ENCODE data around the gene USPL1. TPM values are rescaled to one million over a fixed set of nuclear protein-coding genes. Genes with fewer than 3 reads are reported as not detected.

The USPL1 gene
- polyA plus RNA-seq, 1 donor from 2014 or later, result 60.1 TPM

DNA sequence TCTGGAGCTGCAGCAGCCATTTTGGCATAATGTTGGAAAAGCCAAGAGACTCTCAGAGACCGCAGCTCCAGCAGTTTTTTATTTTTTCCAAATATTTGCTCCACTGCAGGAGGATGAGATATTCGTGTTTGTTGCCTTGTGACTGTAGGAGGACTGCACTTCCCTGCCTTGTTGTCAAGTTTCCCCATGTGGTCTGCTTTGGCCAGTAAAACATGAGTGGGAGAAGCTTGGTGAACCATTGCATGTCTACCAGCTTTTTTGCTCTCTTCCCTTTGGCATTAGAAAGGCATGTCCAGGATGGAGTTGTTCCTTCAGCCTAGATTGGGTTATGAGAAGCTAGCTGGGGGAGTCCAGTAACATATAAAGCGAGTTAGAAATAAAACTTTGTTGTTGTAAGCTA lies 69.9 kb downstream of the USPL1 start:
- Histone ChIP-seq H3K27me3 (ENCODE audit: insufficient read depth, low read depth, low read length) (no peaks in the 10 kb centered on the region), H3K9me2 (ENCODE audit: insufficient read depth, low read length) (no peaks in the 10 kb centered on the region), H3K4me3 (ENCODE audit: low read length) (no peak overlapping the region), H2AFZ (ENCODE audit: low read depth, low read length) (no peak overlapping the region), H3K36me3 (ENCODE audit: insufficient read depth, low read length) (no peaks in the 10 kb centered on the region), H4K20me1 (ENCODE audit: insufficient read depth) (no peaks in the 10 kb centered on the region), H3K79me2 (replicated peaks; ENCODE audit: insufficient read depth, low read length) (no peaks in the 10 kb centered on the region), H3K9me3 (ENCODE audit: low read length) (no peaks in the 10 kb centered on the region), H3K9ac (ENCODE audit: low read length) (no peak overlapping the region), H3F3A (ENCODE audit: insufficient read depth, low read length, poor library complexity, severe bottlenecking) (no peaks in the 10 kb centered on the region), H3K4me2 (ENCODE audit: low read length) (no peak overlapping the region), H3K27ac (ENCODE audit: low read length) (no peak overlapping the region)
- TF ChIP-seq, protein P1, sequence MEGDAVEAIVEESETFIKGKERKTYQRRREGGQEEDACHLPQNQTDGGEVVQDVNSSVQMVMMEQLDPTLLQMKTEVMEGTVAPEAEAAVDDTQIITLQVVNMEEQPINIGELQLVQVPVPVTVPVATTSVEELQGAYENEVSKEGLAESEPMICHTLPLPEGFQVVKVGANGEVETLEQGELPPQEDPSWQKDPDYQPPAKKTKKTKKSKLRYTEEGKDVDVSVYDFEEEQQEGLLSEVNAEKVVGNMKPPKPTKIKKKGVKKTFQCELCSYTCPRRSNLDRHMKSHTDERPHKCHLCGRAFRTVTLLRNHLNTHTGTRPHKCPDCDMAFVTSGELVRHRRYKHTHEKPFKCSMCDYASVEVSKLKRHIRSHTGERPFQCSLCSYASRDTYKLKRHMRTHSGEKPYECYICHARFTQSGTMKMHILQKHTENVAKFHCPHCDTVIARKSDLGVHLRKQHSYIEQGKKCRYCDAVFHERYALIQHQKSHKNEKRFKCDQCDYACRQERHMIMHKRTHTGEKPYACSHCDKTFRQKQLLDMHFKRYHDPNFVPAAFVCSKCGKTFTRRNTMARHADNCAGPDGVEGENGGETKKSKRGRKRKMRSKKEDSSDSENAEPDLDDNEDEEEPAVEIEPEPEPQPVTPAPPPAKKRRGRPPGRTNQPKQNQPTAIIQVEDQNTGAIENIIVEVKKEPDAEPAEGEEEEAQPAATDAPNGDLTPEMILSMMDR (IDR thresholded peaks at IDR 0.05; ENCODE audit: poor library complexity, severe bottlenecking), result no peak
- TF ChIP-seq TAF1 (IDR thresholded peaks at IDR 0.05; ENCODE audit: low read depth), result no peak
- TF ChIP-seq, protein P2, sequence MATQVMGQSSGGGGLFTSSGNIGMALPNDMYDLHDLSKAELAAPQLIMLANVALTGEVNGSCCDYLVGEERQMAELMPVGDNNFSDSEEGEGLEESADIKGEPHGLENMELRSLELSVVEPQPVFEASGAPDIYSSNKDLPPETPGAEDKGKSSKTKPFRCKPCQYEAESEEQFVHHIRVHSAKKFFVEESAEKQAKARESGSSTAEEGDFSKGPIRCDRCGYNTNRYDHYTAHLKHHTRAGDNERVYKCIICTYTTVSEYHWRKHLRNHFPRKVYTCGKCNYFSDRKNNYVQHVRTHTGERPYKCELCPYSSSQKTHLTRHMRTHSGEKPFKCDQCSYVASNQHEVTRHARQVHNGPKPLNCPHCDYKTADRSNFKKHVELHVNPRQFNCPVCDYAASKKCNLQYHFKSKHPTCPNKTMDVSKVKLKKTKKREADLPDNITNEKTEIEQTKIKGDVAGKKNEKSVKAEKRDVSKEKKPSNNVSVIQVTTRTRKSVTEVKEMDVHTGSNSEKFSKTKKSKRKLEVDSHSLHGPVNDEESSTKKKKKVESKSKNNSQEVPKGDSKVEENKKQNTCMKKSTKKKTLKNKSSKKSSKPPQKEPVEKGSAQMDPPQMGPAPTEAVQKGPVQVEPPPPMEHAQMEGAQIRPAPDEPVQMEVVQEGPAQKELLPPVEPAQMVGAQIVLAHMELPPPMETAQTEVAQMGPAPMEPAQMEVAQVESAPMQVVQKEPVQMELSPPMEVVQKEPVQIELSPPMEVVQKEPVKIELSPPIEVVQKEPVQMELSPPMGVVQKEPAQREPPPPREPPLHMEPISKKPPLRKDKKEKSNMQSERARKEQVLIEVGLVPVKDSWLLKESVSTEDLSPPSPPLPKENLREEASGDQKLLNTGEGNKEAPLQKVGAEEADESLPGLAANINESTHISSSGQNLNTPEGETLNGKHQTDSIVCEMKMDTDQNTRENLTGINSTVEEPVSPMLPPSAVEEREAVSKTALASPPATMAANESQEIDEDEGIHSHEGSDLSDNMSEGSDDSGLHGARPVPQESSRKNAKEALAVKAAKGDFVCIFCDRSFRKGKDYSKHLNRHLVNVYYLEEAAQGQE (IDR thresholded peaks at IDR 0.05; ENCODE audit: borderline replicate concordance), result no peak
- no peak for TF ChIP-seq EZH2 (IDR thresholded peaks at IDR 0.05; ENCODE audit: borderline replicate concordance, insufficient read depth, low read length, poor library complexity, severe bottlenecking)
- no peak for TF ChIP-seq MXI1 (conservative IDR thresholded peaks at IDR 0.05; ENCODE audit: poor library complexity, severe bottlenecking)
- TF ChIP-seq POLR2AphosphoS5 (IDR thresholded peaks at IDR 0.05), result no peak
- TF ChIP-seq RAD21 (conservative IDR thresholded peaks at IDR 0.05), result no peak
- no peak for TF ChIP-seq SMC3 (conservative IDR thresholded peaks at IDR 0.05; ENCODE audit: poor library complexity)
- no peak for TF ChIP-seq EP300 (conservative IDR thresholded peaks at IDR 0.05; ENCODE audit: poor library complexity, severe bottlenecking)

DNA sequence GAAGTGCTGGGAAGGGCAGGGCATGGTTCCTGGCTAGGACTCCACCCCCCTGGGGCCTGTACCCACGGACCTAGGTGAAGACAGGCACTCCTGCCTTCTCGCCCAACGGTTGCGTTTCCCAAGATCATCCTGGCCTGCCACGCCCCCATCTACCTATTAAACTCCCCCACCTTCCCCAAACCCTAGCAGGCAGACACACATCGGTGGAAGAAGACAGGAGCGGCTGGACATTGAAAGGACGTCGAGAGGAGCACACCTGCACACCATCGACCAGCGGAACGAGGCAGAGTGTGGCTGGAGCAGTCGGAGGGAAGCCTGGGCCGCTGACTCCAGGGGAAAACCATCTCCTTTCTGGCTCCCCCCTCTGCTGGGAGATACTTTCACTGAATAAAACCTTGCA lies 72.0 kb downstream of the USPL1 start:
- H3K9ac ChIP-seq (ENCODE audit: low read length), result no peak overlapping the region
- no peak for TF ChIP-seq EZH2 (IDR thresholded peaks at IDR 0.05; ENCODE audit: borderline replicate concordance, insufficient read depth, low read length, poor library complexity, severe bottlenecking)
- TF ChIP-seq MXI1 (conservative IDR thresholded peaks at IDR 0.05; ENCODE audit: poor library complexity, severe bottlenecking), result no peak
- TF ChIP-seq, protein P2 (IDR thresholded peaks at IDR 0.05; ENCODE audit: borderline replicate concordance), result no peak
- no peak for TF ChIP-seq RAD21 (conservative IDR thresholded peaks at IDR 0.05)
- TF ChIP-seq EP300 (conservative IDR thresholded peaks at IDR 0.05; ENCODE audit: poor library complexity, severe bottlenecking), result no peak
- no peak for TF ChIP-seq SMC3 (conservative IDR thresholded peaks at IDR 0.05; ENCODE audit: poor library complexity)
- no peak for TF ChIP-seq POLR2AphosphoS5 (IDR thresholded peaks at IDR 0.05)
- TF ChIP-seq, protein P1 (IDR thresholded peaks at IDR 0.05; ENCODE audit: poor library complexity, severe bottlenecking), result no peak
- TF ChIP-seq TAF1 (IDR thresholded peaks at IDR 0.05; ENCODE audit: low read depth), result no peak
- H3K79me2 ChIP-seq (replicated peaks; ENCODE audit: insufficient read depth, low read length), result no peaks in the 10 kb centered on the region
- H3K27ac ChIP-seq (ENCODE audit: low read length), result no peak overlapping the region
- H3F3A ChIP-seq (ENCODE audit: insufficient read depth, low read length, poor library complexity, severe bottlenecking), result no peaks in the 10 kb centered on the region
- H3K4me2 ChIP-seq (ENCODE audit: low read length), result no peak overlapping the region
- H3K36me3 ChIP-seq (ENCODE audit: insufficient read depth, low read length), result no peaks in the 10 kb centered on the region
- H3K27me3 ChIP-seq (ENCODE audit: insufficient read depth, low read depth, low read length), result no peaks in the 10 kb centered on the region
- no peak overlapping the region for H2AFZ ChIP-seq (ENCODE audit: low read depth, low read length)
- H3K9me3 ChIP-seq (ENCODE audit: low read length), result no peaks in the 10 kb centered on the region
- no peaks in the 10 kb centered on the region for H4K20me1 ChIP-seq (ENCODE audit: insufficient read depth)
- no peaks in the 10 kb centered on the region for H3K9me2 ChIP-seq (ENCODE audit: insufficient read depth, low read length)
- H3K4me3 ChIP-seq (ENCODE audit: low read length), result no peak overlapping the region

Measured in neural cell (in vitro differentiated cells).